ENCODE measurements around the gene CACNA1B.
A peak's percentile ranks its signal among the peaks of the same experiment; 100 is the strongest.

The CACNA1B gene

GRCh38 chr9:137837345-137838278 is 40.0 kb upstream of the CACNA1B start:
- Histone ChIP-seq H4K8ac (ENCODE audit: low read depth, low read length) (no peak overlapping the region), H3K27ac (ENCODE audit: low read depth, low read length) (no peak overlapping the region), H3K23ac (ENCODE audit: low read length) (no peak overlapping the region), H3K4me3 (ENCODE audit: low read length) (no peak overlapping the region), H2AK5ac (ENCODE audit: low read length) (no peak overlapping the region), H3K79me2 (ENCODE audit: control insufficient read depth, insufficient read depth, low read length) (no peaks in the 10 kb centered on the region), H2BK15ac (replicated peaks; ENCODE audit: low read depth) (no peak overlapping the region), H3K56ac (ENCODE audit: low read length) (no peak overlapping the region), H4K5ac (ENCODE audit: low read length) (no peak overlapping the region), H3K4me2 (ENCODE audit: low read length) (no peak overlapping the region), H3K27me3 (ENCODE audit: insufficient read depth, low read length, poor library complexity) (no peaks in the 10 kb centered on the region), H3K18ac (ENCODE audit: low read length) (no peak overlapping the region), H2BK5ac (ENCODE audit: low read length) (no peak overlapping the region), H3K9ac (ENCODE audit: low read length) (no peak overlapping the region), H2BK120ac (ENCODE audit: low read depth, low read length) (no peak overlapping the region), H3K79me1 (ENCODE audit: low read length) (no peaks in the 10 kb centered on the region), H3K36me3 (ENCODE audit: control insufficient read depth, insufficient read depth, low read length) (no peaks in the 10 kb centered on the region), H3K4ac (ENCODE audit: low read depth, low read length) (no peak overlapping the region), H3K4me1 (ENCODE audit: control insufficient read depth, low read depth, low read length) (no peaks in the 10 kb centered on the region)
- no CpG with 5 or more reads among the region's 20 CpGs for WGBS (ENCODE audit: extremely low coverage, insufficient coverage, low lambda C conversion rate)
- no peak for DNase-seq

- H3K27me3 ChIP-seq (ENCODE audit: insufficient read depth, low read length, poor library complexity): no peaks in the 10 kb centered on the region
- no peak overlapping the region for H2BK15ac ChIP-seq (replicated peaks; ENCODE audit: low read depth)
- H4K8ac ChIP-seq (ENCODE audit: low read depth, low read length): no peak overlapping the region
- H3K18ac ChIP-seq (ENCODE audit: low read length): no peak overlapping the region
- H3K4me2 ChIP-seq (ENCODE audit: low read length): no peak overlapping the region
- H3K79me1 ChIP-seq (ENCODE audit: low read length): no peaks in the 10 kb centered on the region
- no peak overlapping the region for H4K5ac ChIP-seq (ENCODE audit: low read length)
- WGBS (ENCODE audit: extremely low coverage, insufficient coverage, low lambda C conversion rate): no CpG with 5 or more reads among the region's 10 CpGs
- H3K79me2 ChIP-seq (ENCODE audit: control insufficient read depth, insufficient read depth, low read length): no peaks in the 10 kb centered on the region
- no peak overlapping the region for H3K27ac ChIP-seq (ENCODE audit: low read depth, low read length)
- no peak overlapping the region for H3K56ac ChIP-seq (ENCODE audit: low read length)
- H3K4ac ChIP-seq (ENCODE audit: low read depth, low read length): no peak overlapping the region
- no peaks in the 10 kb centered on the region for H3K36me3 ChIP-seq (ENCODE audit: control insufficient read depth, insufficient read depth, low read length)
- no peak overlapping the region for H2BK120ac ChIP-seq (ENCODE audit: low read depth, low read length)
- no peak overlapping the region for H3K4me3 ChIP-seq (ENCODE audit: low read length)
- H2BK5ac ChIP-seq (ENCODE audit: low read length): no peak overlapping the region
- H3K23ac ChIP-seq (ENCODE audit: low read length): no peak overlapping the region
- no peak overlapping the region for H2AK5ac ChIP-seq (ENCODE audit: low read length)
- H3K4me1 ChIP-seq (ENCODE audit: control insufficient read depth, low read depth, low read length): no peaks in the 10 kb centered on the region
- no peak for DNase-seq
- H3K9ac ChIP-seq (ENCODE audit: low read length): no peak overlapping the region
These were observed 39.0 kb upstream of the CACNA1B start for GRCh38 chr9:137838576-137838975.

GRCh38 chr9:137843355-137843754 is 34.2 kb upstream of the CACNA1B start:
- no CpG with 5 or more reads among the region's 9 CpGs for WGBS (ENCODE audit: extremely low coverage, insufficient coverage, low lambda C conversion rate)
- no peak overlapping the region for H2BK15ac ChIP-seq (replicated peaks; ENCODE audit: low read depth)
- H3K9ac ChIP-seq (ENCODE audit: low read length): no peak overlapping the region
- no peak overlapping the region for H2AK5ac ChIP-seq (ENCODE audit: low read length)
- no peaks in the 10 kb centered on the region for H3K36me3 ChIP-seq (ENCODE audit: control insufficient read depth, insufficient read depth, low read length)
- no peak overlapping the region for H4K8ac ChIP-seq (ENCODE audit: low read depth, low read length)
- no peak overlapping the region for H3K4me2 ChIP-seq (ENCODE audit: low read length)
- no peaks in the 10 kb centered on the region for H3K79me2 ChIP-seq (ENCODE audit: control insufficient read depth, insufficient read depth, low read length)
- no peak overlapping the region for H3K23ac ChIP-seq (ENCODE audit: low read length)
- H3K4me1 ChIP-seq (ENCODE audit: control insufficient read depth, low read depth, low read length): no peaks in the 10 kb centered on the region
- no peak overlapping the region for H3K18ac ChIP-seq (ENCODE audit: low read length)
- no peaks in the 10 kb centered on the region for H3K27me3 ChIP-seq (ENCODE audit: insufficient read depth, low read length, poor library complexity)
- no peak overlapping the region for H3K56ac ChIP-seq (ENCODE audit: low read length)
- no peak overlapping the region for H2BK120ac ChIP-seq (ENCODE audit: low read depth, low read length)
- no peak overlapping the region for H4K5ac ChIP-seq (ENCODE audit: low read length)
- no peak overlapping the region for H2BK5ac ChIP-seq (ENCODE audit: low read length)
- H3K4ac ChIP-seq (ENCODE audit: low read depth, low read length): no peak overlapping the region
- H3K79me1 ChIP-seq (ENCODE audit: low read length): no peaks in the 10 kb centered on the region
- H3K4me3 ChIP-seq (ENCODE audit: low read length): no peak overlapping the region
- H3K27ac ChIP-seq (ENCODE audit: low read depth, low read length): no peak overlapping the region
- no peak for DNase-seq

- no peak overlapping the region for H3K9ac ChIP-seq (ENCODE audit: low read length)
- H2BK5ac ChIP-seq (ENCODE audit: low read length): no peak overlapping the region
- no peak overlapping the region for H3K18ac ChIP-seq (ENCODE audit: low read length)
- no peak overlapping the region for H4K8ac ChIP-seq (ENCODE audit: low read depth, low read length)
- H2AK5ac ChIP-seq (ENCODE audit: low read length): no peak overlapping the region
- H3K4me1 ChIP-seq (ENCODE audit: control insufficient read depth, low read depth, low read length): no peaks in the 10 kb centered on the region
- no peak overlapping the region for H3K4me3 ChIP-seq (ENCODE audit: low read length)
- no peaks in the 10 kb centered on the region for H3K79me2 ChIP-seq (ENCODE audit: control insufficient read depth, insufficient read depth, low read length)
- H3K27ac ChIP-seq (ENCODE audit: low read depth, low read length): no peak overlapping the region
- DNase-seq: peak; percentile 80
- no peak overlapping the region for H3K56ac ChIP-seq (ENCODE audit: low read length)
- H2BK120ac ChIP-seq (ENCODE audit: low read depth, low read length): no peak overlapping the region
- H3K4me2 ChIP-seq (ENCODE audit: low read length): no peak overlapping the region
- no peak overlapping the region for H2BK15ac ChIP-seq (replicated peaks; ENCODE audit: low read depth)
- no peaks in the 10 kb centered on the region for H3K36me3 ChIP-seq (ENCODE audit: control insufficient read depth, insufficient read depth, low read length)
- H3K79me1 ChIP-seq (ENCODE audit: low read length): no peaks in the 10 kb centered on the region
- no peaks in the 10 kb centered on the region for H3K27me3 ChIP-seq (ENCODE audit: insufficient read depth, low read length, poor library complexity)
- H3K4ac ChIP-seq (ENCODE audit: low read depth, low read length): no peak overlapping the region
- H3K23ac ChIP-seq (ENCODE audit: low read length): no peak overlapping the region
- WGBS (ENCODE audit: extremely low coverage, insufficient coverage, low lambda C conversion rate): no CpG with 5 or more reads among the region's 5 CpGs
- H4K5ac ChIP-seq (ENCODE audit: low read length): no peak overlapping the region
These were observed 25.9 kb upstream of the CACNA1B start for GRCh38 chr9:137851516-137852267.

GRCh38 chr9:137853392-137853995 is 24.1 kb upstream of the CACNA1B start:
- H3K23ac ChIP-seq (ENCODE audit: low read length): no peak overlapping the region
- no peak overlapping the region for H3K4me2 ChIP-seq (ENCODE audit: low read length)
- H2AK5ac ChIP-seq (ENCODE audit: low read length): no peak overlapping the region
- H3K36me3 ChIP-seq (ENCODE audit: control insufficient read depth, insufficient read depth, low read length): no peaks in the 10 kb centered on the region
- H3K4ac ChIP-seq (ENCODE audit: low read depth, low read length): no peak overlapping the region
- H3K4me1 ChIP-seq (ENCODE audit: control insufficient read depth, low read depth, low read length): no peaks in the 10 kb centered on the region
- no peak overlapping the region for H3K18ac ChIP-seq (ENCODE audit: low read length)
- no peak overlapping the region for H3K56ac ChIP-seq (ENCODE audit: low read length)
- H4K8ac ChIP-seq (ENCODE audit: low read depth, low read length): no peak overlapping the region
- no peak overlapping the region for H3K27ac ChIP-seq (ENCODE audit: low read depth, low read length)
- H3K27me3 ChIP-seq (ENCODE audit: insufficient read depth, low read length, poor library complexity): no peaks in the 10 kb centered on the region
- H3K4me3 ChIP-seq (ENCODE audit: low read length): no peak overlapping the region
- no peak overlapping the region for H4K5ac ChIP-seq (ENCODE audit: low read length)
- WGBS (ENCODE audit: extremely low coverage, insufficient coverage, low lambda C conversion rate): no CpG with 5 or more reads among the region's 1 CpG
- H3K9ac ChIP-seq (ENCODE audit: low read length): no peak overlapping the region
- no peak for DNase-seq
- H3K79me1 ChIP-seq (ENCODE audit: low read length): no peaks in the 10 kb centered on the region
- no peak overlapping the region for H2BK15ac ChIP-seq (replicated peaks; ENCODE audit: low read depth)
- no peak overlapping the region for H2BK5ac ChIP-seq (ENCODE audit: low read length)
- no peaks in the 10 kb centered on the region for H3K79me2 ChIP-seq (ENCODE audit: control insufficient read depth, insufficient read depth, low read length)
- no peak overlapping the region for H2BK120ac ChIP-seq (ENCODE audit: low read depth, low read length)
